SU-DHL-6 (cell line): ENCODE results near the gene MIX23.

ENCODE experiments used
- CTCF ChIP-seq: fragments of 200-600 bp; sonication (generic); IDR thresholded peaks from one replicate; pipeline ENCODE4 v1.5.1; 2017; ENCODE audit warnings: antibody characterized with exemption, mild to moderate bottlenecking, low read length, moderate library complexity; ENCODE audit not compliant: insufficient read depth, poor library complexity, severe bottlenecking
- EZH2phosphoT487 ChIP-seq: fragments of 200-600 bp; sonication (generic), shearing (Covaris generic); conservative IDR thresholded peaks from 2 replicates; pipeline ENCODE4 v1.6.1; 2018; ENCODE audit warnings: mild to moderate bottlenecking, antibody characterized with exemption, low read length, moderate library complexity, mixed read lengths

GRCh38 chr3:122356402-122356801 is 26.6 kb downstream of the MIX23 start:
- TF ChIP-seq CTCF (no peak), EZH2phosphoT487 (no peak)
